ENCODE measurements around the gene TBCC.

GRCh38 chr6:42735976-42736375 is 9.9 kb downstream of the TBCC start:
- TF ChIP-seq EZH2 (IDR thresholded peaks at IDR 0.05; ENCODE audit: borderline replicate concordance, low read length) = no peak
- no peak for TF ChIP-seq CTCF (IDR thresholded peaks at IDR 0.05; ENCODE audit: low read length)

All from OCI-LY1 (cell line).